Breast epithelium (tissue), 4 donors: Measurements from ENCODE around the gene AVPI1. TPM values are rescaled to one million over a fixed set of nuclear protein-coding genes. Genes with fewer than 3 reads are reported as not detected.

ENCODE experiments used
- DNase-seq, 2 donors: peaks; one replicate each; pipeline ENCODE4 v3.0.0-alpha.2; 2019; ENCODE audit warnings: low spot score in 2 of 2
- H3K27ac ChIP-seq, 2 donors: fragments of 200-600 bp; sonication (generic) in 1 of 2; one replicate each; pipeline ENCODE4 v1.5.1; 2016 to 2019; ENCODE audit warnings: mild to moderate bottlenecking in 1 of 2
- H3K27me3 ChIP-seq, 2 donors: fragments of 200-600 bp; sonication (generic) in 1 of 2; one replicate each; pipeline versions ENCODE4 v1.5.1 to v1.6.0; 2017 to 2019; ENCODE audit warnings: control low read depth in 1 of 2, mild to moderate bottlenecking in 1 of 2
- H3K36me3 ChIP-seq: fragments of 200-600 bp; one replicate; pipeline ENCODE4 v1.5.1; 2019
- H3K4me1 ChIP-seq, 2 donors: fragments of 200-600 bp; sonication (generic); one replicate each; pipeline ENCODE4 v1.5.1; 2016 to 2019; ENCODE audit warnings: control low read depth in 1 of 2
- H3K4me3 ChIP-seq, 3 donors: fragments of 200-600 bp; sonication (generic); 1 replicate in 2 of 3; 2 replicates in 1 of 3; pipeline ENCODE4 v1.5.1; 2016 to 2019; ENCODE audit warnings: mild to moderate bottlenecking in 3 of 3, moderate library complexity in 2 of 3
- H3K9me3 ChIP-seq, 2 donors: fragments of 200-600 bp; sonication (generic) in 1 of 2; one replicate each; pipeline ENCODE4 v1.5.1; 2016 to 2019; ENCODE audit warnings: control low read depth in 1 of 2
- POLR2A ChIP-seq: fragments of 450-650 bp; IDR thresholded peaks from one replicate; pipeline ENCODE4 v1.6.1; 2016; ENCODE audit warnings: antibody characterized with exemption, mild to moderate bottlenecking, moderate library complexity
- POLR2AphosphoS5 ChIP-seq, 3 donors: sonication (generic); formaldehyde crosslinking; IDR thresholded peaks; one replicate each; pipeline ENCODE4 v1.6.1; 2017; ENCODE audit warnings: antibody characterized with exemption in 3 of 3
- intact Hi-C: fragments of 100-400 bp; cut with DNase I; formaldehyde crosslinking; loops from one replicate; pipeline ENCODE4 v1.15.1; 2023; ENCODE audit warnings: low total_unique reads
- total RNA-seq, 3 donors: library from RNA; depleted of rRNA; stranded (reverse); fragments of >200 nt; gene quantifications; one replicate each; pipeline ENCODE4 v1.1.0, GENCODE V29; 2016
- TF ChIP-seq, protein P1 (sequence below), 3 donors: fragments of 450-650 bp; IDR thresholded peaks; one replicate each; pipeline ENCODE4 v1.5.1; 2016 to 2017; ENCODE audit warnings: antibody characterized with exemption in 3 of 3, mild to moderate bottlenecking in 3 of 3, moderate library complexity in 3 of 3

AVPI1 gene
- total RNA-seq, 3 donors from 2014 or later: 23.9 to 42.4 (median 39.0) TPM

GRCh38 chr10:97731346-97732051, 44.5 kb upstream of the AVPI1 start:
- no peaks in the 10 kb centered on the region for H3K36me3 ChIP-seq
- H3K27me3 ChIP-seq: no peaks in the 10 kb centered on the region
- H3K27ac ChIP-seq: no peak overlapping the region
- no peaks in the 10 kb centered on the region for H3K4me1 ChIP-seq
- peak; percentile 62 to 64 for DNase-seq
- intact Hi-C loops: no loop called here
- H3K4me3 ChIP-seq: no peak overlapping the region
- TF ChIP-seq, protein P1, sequence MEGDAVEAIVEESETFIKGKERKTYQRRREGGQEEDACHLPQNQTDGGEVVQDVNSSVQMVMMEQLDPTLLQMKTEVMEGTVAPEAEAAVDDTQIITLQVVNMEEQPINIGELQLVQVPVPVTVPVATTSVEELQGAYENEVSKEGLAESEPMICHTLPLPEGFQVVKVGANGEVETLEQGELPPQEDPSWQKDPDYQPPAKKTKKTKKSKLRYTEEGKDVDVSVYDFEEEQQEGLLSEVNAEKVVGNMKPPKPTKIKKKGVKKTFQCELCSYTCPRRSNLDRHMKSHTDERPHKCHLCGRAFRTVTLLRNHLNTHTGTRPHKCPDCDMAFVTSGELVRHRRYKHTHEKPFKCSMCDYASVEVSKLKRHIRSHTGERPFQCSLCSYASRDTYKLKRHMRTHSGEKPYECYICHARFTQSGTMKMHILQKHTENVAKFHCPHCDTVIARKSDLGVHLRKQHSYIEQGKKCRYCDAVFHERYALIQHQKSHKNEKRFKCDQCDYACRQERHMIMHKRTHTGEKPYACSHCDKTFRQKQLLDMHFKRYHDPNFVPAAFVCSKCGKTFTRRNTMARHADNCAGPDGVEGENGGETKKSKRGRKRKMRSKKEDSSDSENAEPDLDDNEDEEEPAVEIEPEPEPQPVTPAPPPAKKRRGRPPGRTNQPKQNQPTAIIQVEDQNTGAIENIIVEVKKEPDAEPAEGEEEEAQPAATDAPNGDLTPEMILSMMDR (IDR thresholded peaks at IDR 0.05): peak; percentile 57 to 92 (median 88)
- TF ChIP-seq POLR2A (no peak), POLR2AphosphoS5 (IDR thresholded peaks at IDR 0.05) (peak in 1 of 3 donors; percentile 39)
- no peaks in the 10 kb centered on the region for H3K9me3 ChIP-seq

DNA sequence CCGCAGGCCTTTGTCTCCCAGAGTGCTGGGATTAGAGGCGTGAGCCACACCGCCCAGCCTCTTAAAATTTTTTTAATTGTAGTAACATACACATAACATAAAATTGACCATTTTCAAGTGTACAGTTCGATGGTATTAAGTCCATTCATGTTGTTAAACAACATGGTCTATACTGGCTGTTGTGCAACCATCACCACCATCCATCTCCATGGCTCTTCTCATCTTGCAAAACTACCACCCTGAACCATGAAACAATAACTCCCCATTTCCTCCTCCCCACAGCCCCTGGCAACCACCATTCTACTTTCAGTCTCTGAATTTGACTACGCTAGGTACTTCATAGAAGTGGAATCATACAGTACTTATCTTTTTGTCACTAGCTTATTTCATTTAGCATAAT, 42.0 kb upstream of the AVPI1 start:
- DNase-seq: no peak
- Histone ChIP-seq H3K27ac (no peak overlapping the region), H3K27me3 (no peaks in the 10 kb centered on the region), H3K4me1 (no peaks in the 10 kb centered on the region), H3K4me3 (no peak overlapping the region), H3K9me3 (no peaks in the 10 kb centered on the region), H3K36me3 (no peaks in the 10 kb centered on the region)
- intact Hi-C loops: no loop called here
- TF ChIP-seq POLR2AphosphoS5 (IDR thresholded peaks at IDR 0.05): no peak

DNA sequence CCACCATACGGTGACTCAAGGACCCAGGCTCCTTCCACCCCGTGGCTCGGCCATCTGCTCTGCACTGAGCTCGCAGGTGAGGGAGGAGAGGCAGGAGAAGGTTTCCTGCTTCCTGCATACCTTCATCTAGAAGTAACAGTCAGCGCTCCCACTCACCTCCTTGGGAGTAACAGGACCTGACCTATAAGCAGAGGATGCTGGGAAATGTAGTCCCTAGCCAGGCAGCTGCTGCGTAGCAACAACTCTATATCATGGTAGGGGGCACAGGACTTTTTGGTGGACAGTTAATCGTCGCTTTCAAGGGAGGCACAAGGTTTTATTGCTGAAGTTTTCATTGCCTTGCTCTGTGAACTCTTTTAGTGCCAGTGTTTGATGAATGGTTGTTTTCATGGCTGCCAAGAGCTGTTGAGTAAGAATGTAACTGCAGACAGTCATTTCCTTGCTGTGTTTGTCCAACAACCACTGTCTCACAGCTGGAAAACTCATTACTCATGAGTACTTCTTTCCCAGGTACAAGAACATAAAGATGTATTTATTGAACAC, 39.7 kb upstream of the AVPI1 start:
- no peaks in the 10 kb centered on the region for H3K9me3 ChIP-seq
- no peaks in the 10 kb centered on the region for H3K4me1 ChIP-seq
- H3K4me3 ChIP-seq: peak overlapping the region in 1 of 3 donors; percentile 21
- TF ChIP-seq POLR2AphosphoS5 (IDR thresholded peaks at IDR 0.05): no peak
- no peak for TF ChIP-seq POLR2A
- TF ChIP-seq, protein P1 (IDR thresholded peaks at IDR 0.05): no peak
- intact Hi-C loops: no loop called here
- no peaks in the 10 kb centered on the region for H3K36me3 ChIP-seq
- H3K27me3 ChIP-seq: no peaks in the 10 kb centered on the region
- H3K27ac ChIP-seq: peak overlapping the region; percentile 58 to 61
- DNase-seq: no peak

DNA sequence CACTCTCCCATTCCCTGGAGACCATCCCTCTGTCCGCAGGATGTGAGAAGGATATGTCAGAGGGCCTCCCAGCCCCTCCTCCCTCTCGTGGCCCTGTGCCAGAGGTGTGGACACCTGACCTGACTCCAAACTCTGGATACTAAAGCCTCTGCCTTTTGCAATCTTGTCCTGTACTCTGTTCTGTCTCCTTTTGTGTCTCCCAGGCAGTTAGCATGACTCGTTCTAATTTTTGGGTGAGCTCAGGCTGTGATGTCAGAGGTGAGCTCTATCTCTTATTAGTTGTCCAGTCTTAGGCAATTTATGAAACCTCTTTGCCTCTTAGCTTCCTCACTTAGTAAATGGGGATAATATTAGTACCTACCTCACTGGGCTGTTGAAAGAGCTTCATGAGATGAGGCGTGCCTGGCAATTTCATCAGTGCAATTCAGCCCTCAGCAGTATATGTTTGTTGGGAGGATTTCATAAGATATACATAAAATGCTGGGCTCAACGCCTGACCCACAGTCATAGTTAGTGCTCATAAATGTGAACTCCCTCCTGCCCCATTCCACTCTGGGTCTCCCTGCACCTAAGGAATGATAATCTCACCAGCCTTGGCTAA, 37.4 kb upstream of the AVPI1 start:
- intact Hi-C loops: no loop called here
- H3K36me3 ChIP-seq: no peaks in the 10 kb centered on the region
- no peak for DNase-seq
- H3K9me3 ChIP-seq: no peaks in the 10 kb centered on the region
- TF ChIP-seq, protein P1 (IDR thresholded peaks at IDR 0.05): no peak
- TF ChIP-seq POLR2AphosphoS5 (IDR thresholded peaks at IDR 0.05) (no peak), POLR2A (no peak)
- peak overlapping the region in 1 of 2 donors; percentile 19 for H3K27ac ChIP-seq
- H3K4me1 ChIP-seq: peaks cover 0 to 3% of the 10 kb centered on the region in 2 donors
- H3K4me3 ChIP-seq: no peak overlapping the region
- H3K27me3 ChIP-seq: no peaks in the 10 kb centered on the region

DNA sequence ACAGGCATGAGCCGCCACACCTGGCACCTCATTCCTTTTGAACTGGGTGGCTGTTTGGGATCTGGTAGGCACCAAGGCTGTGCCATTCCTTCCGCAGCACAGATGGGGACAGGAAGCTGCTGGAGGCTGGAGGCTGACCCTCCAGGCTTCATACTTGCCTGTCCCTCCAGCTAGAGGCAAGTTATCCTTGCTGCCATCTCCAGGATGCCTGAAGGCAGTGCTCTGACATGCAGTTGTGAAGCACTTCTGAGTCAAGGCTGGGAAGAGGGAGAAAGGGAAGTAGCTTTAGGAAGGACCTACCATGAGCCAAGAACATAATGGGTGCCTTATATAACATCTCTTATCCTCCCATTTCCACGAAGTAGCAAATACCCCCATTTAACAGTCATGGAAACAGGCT, 36.0 kb upstream of the AVPI1 start:
- Histone ChIP-seq H3K4me1 (peaks cover 6 to 15% of the 10 kb centered on the region in 2 donors), H3K27me3 (no peaks in the 10 kb centered on the region), H3K36me3 (no peaks in the 10 kb centered on the region), H3K4me3 (no peak overlapping the region), H3K27ac (no peak overlapping the region), H3K9me3 (no peaks in the 10 kb centered on the region)
- intact Hi-C loops: no loop called here
- DNase-seq: no peak
- TF ChIP-seq POLR2AphosphoS5 (IDR thresholded peaks at IDR 0.05) (no peak), POLR2A (no peak)
- TF ChIP-seq, protein P1 (IDR thresholded peaks at IDR 0.05): no peak
